Dedifferentiated amniotic fluid mesenchymal stem cell (primary cell): Measurements from ENCODE around the gene NUP98.
"Not testable (repeated sequence)": the region's sequence is repeated elsewhere in the genome, so short reads cannot be mapped to it uniquely, and the experiment has no call there.

ENCODE experiments used
- DNase-seq: peaks from one replicate; pipeline ENCODE4 v3.0.0-alpha.2; 2016; ENCODE audit errors: extremely low spot score

The NUP98 gene

DNA sequence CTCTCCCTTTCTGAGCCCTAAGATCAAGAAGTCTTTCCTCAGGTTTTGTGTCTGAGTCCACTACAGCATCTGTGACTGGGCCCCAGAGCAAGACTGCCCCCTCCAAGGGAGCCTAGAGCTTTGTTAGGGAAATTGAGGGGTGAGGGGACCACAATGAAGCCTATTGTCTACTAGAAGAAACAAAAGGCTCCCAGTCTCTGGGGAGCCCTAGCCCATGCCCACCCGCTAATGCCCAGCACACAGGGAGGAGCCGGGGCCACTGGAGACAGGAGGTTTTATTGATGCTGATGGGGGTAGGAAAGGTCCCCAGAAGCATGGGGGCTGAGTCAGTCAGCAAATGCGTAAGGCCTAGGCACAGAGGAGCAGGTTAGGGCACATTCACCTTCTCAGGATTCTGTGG is 29.4 kb upstream of the NUP98 start:
- no peak for DNase-seq

- DNase-seq: no peak
Measured at GRCh38 chr11:3825473-3826154, 28.3 kb upstream of the NUP98 start.

- DNase-seq: no peak
Measured at GRCh38 chr11:3824714-3825472, 27.5 kb upstream of the NUP98 start.

GRCh38 chr11:3823762-3824506 is 26.6 kb upstream of the NUP98 start:
- no peak for DNase-seq

DNA sequence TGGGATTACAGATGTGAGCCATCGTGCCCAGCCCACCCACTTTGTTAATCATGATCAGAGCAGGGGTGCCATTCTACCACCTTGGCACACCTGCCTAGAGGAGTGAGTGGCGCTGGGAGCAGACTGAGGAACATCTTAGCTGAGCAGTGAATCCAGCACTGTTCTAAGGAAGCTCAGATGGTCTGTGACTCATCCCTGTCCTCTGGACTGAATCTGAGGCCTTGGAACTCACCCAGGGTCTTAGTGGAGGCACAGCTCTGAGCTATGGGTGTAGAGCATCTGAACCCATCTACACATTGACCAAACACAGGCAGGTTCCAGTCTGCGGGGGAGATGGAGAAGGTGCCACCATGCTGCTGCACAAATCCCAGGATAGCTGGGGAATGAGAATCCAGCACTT is 25.9 kb upstream of the NUP98 start:
- DNase-seq: peak; percentile 55

DNA sequence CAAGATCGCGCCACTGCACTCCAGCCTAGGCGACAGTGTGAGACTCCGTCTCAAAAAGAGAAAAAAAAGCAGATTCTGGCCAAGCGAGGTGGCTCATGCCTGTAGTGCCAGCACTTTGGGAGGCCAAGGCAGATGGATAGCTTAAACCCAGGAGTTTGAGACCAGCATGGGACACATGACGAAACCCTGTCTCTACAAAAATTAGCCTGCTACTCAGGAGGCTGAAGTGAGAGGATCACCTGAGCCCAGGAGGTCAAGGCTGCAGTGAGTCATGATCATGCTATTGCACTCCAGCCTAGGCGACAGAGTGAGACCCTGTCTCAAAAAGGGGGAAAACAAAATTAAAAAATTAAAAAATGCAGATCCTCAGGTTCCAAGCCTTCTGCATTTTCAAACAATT is 25.0 kb upstream of the NUP98 start:
- no peak for DNase-seq

- no peak for DNase-seq
Measured at GRCh38 chr11:3820971-3821370, 23.6 kb upstream of the NUP98 start.

DNA sequence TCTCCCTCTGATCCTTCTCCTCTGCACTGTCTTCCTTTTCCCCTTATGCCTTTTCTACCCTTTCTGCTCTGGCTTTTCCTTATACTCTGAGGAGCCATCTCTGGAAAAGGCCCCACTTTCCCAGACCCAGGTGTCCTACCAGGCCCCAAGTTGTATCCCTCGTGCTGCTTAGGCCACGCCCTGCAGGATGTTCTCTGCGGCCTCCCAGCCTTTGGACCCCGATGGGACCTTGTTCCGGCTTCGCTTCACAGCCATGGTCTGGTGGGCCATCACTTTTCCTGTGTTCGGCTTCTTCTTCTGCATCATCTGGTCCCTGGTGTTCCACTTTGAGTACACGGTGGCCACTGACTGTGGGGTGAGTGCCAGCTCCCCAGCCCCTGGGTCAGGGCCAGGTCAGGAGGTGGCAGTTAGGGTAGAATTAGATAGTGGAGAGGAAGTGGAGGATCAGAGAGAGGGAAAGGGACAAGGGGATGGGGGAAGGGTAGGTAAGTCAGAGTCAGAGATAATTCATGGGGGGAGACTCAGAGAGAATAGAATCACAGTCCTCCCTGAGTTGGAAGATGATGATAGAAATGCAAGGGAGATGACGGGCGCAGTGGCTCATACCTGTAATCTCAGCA is 19.9 kb upstream of the NUP98 start:
- DNase-seq: no peak

DNA sequence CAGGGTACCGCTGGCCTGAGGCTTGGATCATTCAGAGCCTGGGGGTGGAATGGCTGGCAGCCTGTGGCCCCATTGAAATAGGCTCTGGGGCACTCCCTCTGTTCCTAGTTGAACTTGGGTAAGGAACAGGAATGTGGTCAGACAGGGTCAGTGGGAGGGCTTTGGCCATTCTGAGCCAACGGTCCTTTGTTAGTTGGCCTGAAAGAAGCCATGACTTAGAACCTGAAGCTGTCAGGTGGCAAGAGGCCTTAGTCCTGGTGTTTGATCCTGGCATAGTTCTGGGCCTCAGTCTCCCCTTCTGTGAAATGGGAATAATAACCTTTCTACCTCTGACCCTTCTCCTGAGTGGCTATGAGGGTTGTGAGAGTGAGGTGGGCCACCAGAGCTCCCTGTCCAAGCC is 19.3 kb upstream of the NUP98 start:
- DNase-seq: no peak

DNA sequence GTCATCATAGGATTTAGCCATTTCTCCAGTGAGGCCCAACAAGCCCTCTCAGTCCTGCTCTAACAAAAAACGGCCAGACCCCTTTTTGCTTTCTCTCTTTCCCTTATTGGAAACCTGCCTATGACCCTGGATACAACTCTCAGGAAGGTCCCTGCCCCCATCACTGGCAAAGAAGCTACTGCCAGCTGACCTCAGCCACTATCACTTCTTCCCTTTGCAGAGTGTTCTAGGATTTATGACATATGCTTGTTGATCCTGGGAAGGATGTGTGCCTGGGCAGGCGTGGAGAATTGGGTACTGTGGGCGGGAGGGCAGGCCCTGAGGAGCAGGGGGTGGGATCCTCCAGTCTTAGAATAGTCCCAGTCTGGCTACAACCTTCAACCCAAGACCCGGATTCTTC is 18.5 kb upstream of the NUP98 start:
- DNase-seq: no peak

DNA sequence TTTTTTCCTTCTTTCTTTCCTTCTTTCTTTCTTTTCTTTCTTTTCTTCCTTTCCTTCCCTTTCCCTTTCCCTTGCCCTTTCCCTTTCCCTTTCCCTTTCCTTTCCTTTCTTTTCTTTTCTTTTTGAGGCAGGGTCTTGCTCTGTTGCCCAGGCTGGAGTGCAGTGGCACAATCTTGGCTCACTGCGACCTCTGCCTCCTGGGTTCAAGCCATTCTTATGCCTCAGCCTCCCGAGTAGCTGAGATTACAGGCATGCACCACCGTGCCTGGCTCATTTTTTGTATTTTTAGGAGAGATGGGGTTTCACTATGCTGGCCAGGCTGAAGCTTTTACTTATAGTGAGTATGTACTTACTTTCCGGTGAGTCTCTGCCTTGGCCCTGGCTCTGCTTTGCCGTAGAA is 17.5 kb upstream of the NUP98 start:
- DNase-seq: not testable (repeated sequence)

- DNase-seq: no peak
Measured at GRCh38 chr11:3810951-3811350, 13.6 kb upstream of the NUP98 start.

GRCh38 chr11:3810446-3810845 is 13.1 kb upstream of the NUP98 start:
- DNase-seq: no peak

- DNase-seq: no peak
Measured at GRCh38 chr11:3809624-3809928, 12.2 kb upstream of the NUP98 start.

DNA sequence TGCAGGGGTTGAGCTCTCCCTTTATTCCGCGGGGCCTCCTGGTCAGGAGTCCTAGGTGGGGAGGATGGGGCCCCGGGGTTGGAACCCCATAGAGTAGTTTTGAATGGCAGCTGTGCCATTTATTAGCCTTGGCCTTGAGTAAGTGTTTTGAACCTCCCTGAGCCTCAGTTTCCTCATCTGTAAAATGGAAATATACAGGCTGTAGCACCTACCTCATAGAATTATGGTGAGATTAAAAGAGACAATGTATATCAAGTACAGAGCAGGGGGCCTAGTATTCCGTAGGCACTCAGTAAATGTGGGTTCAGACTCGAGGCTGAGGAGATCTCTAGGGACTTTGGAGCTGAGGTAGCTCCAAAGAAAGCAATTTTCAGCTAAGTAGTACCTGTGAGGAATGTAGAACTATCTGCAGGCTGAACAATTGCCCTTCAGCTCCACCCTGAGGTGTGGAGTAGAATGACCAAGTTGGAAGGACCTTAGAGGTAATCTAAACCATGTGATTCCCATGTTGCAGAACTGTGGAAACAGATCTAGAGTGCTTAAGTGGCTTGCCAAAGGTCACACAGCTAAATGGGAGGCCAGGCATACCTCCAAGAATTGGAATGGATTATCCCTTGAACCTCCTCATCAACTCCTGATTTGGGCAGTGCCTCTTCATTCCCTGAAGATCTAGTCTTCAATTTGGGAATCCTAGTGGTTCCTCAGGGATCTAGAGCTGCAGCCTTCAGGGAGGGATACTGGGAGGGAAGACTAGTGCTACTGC is 11.7 kb upstream of the NUP98 start:
- no peak for DNase-seq

DNA sequence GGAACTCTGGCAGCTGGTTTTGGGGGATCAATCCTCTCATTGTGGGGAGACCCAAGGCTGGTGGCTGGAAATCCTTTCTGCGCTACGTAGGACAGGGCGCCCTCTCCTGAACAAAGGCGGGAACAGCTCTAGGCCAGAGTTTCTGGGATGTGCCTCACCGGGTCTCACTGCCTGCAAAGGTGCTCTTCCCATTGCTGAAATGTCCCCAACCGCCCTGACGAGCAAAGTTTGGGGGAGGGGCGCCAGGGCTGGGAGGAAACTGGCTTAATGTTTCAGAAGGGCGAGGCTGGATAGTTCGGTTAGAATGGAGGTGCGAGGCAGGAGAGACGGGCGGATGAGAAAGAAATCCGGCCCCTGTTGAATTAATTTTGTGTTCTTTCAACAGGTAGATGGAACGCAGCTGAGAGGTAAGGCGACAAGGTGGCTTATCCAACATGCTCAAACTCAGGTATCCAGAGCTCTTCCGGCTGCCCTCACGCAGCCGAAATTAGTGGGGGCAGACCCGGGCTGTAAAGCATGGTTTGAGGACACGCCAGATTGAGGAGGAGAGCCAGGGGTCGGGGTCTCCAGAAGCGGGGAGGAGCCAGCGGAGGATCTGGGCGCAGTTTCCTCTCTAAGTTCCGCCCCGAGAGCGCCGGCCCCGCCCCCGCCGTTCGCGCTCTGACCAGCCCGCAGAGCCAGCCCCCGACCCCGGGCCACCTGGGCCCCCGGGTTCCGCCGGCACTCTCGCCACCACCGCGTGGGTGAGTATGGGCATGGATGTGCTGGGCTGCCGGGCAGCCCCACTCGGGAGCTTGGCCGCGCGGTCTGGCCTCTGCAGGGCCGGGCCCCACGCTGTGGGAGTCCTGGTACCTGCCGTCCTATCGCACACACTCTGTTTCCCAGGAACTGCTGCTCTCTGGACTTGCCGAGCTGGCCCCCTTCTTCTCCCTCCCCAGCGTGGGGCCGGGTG is 10.8 kb upstream of the NUP98 start, which contains the start of gene PGAP2:
TSS of gene PGAP2 (plus strand) at position 652 of the 952 bp plus-strand sequence. CDS start 2,700 bp downstream, outside the sequence.
- DNase-seq: no peak

DNA sequence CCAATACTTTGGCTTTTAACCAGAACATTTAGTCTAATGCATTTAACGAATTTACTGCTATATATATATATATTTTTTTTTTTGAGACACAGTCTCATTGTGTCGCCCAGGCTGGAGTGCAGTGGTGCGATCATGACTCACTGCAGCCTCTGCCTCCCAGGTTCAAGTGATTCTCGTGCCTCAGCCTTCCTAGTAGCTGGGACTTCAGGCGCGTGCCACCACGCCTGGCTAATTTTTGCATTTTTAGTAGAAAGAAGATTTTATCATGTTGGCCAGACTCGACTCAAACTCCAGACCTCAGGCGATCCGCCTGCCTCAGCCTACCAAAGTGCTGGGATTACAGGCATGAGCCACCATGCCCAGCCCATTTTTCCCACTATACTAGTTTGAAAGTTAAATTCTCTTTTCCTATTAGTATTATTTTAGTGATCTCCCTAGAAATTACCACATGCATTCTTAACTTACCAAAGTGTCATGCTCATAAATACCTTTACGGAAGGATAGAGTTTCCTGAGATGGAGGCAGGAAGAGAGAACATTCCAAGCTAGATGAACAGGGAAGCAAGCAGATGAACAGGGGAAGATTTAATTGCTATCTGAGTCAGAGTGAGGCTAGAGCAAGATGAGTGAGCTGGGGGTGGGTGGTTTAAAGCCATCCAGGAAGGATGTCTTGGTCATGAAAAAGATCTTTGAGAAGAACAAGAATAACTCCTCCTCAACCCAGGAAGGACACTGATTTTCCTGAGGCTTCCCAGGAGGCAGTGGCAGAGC is 6.6 kb upstream of the NUP98 start:
- DNase-seq: no peak

GRCh38 chr11:3802011-3802790 is 4.8 kb upstream of the NUP98 start:
- no peak for DNase-seq

- DNase-seq: no peak
Measured at GRCh38 chr11:3799873-3800272, 2.5 kb upstream of the NUP98 start.
